Keratinocyte (primary cell): Measurements from ENCODE around the gene SERGEF. TPM values are rescaled to one million over a fixed set of nuclear protein-coding genes. Genes with fewer than 3 reads are reported as not detected.

Source experiments
- DNase-seq: peaks from one replicate; pipeline ENCODE4 v3.0.0-alpha.2; 2011; ENCODE audit warnings: low read depth, missing footprints, low spot score
- FAIRE-seq: peaks from 2 replicates; lab custom pipeline; 2011; peaks lifted over from hg19 to GRCh38; lab: Jason Lieb, UNC
- H2AFZ ChIP-seq: 2 replicates; pipeline ENCODE4 v1.6.0; 2012; ENCODE audit warnings: low read length, control low read depth, inconsistent platforms; ENCODE audit not compliant: control insufficient read depth
- H3K27ac ChIP-seq: 2 replicates; pipeline ENCODE4 v1.5.1; 2011; ENCODE audit warnings: low read length; ENCODE audit not compliant: control insufficient read depth, insufficient read depth
- H3K27me3 ChIP-seq: 3 replicates; pipeline ENCODE4 v1.6.0; 2011; ENCODE audit warnings: low read length; ENCODE audit not compliant: control insufficient read depth, insufficient read depth; ENCODE audit errors: extremely low read depth
- H3K36me3 ChIP-seq, 2 experiments: 2 replicates in 1 of 2; 3 replicates in 1 of 2; pipeline ENCODE4 v1.5.1; 2011; ENCODE audit warnings: low read length in 2 of 2, mild to moderate bottlenecking in 1 of 2; ENCODE audit not compliant: control insufficient read depth in 2 of 2, insufficient read depth in 2 of 2; ENCODE audit errors: extremely low read depth in 1 of 2
- H3K4me1 ChIP-seq: 3 replicates; pipeline ENCODE4 v1.5.1; 2011; ENCODE audit warnings: low read length; ENCODE audit not compliant: control insufficient read depth, insufficient read depth; ENCODE audit errors: extremely low read depth
- H3K4me2 ChIP-seq: 3 replicates; pipeline ENCODE4 v1.6.0; 2011; ENCODE audit warnings: low read depth, low read length; ENCODE audit not compliant: control insufficient read depth, insufficient read depth; ENCODE audit errors: extremely low read depth
- H3K4me3 ChIP-seq, 3 experiments: fragments of 200-600 bp in 1 of 3; sonication (generic) in 1 of 3; 2 replicates in 2 of 3; 3 replicates in 1 of 3; pipeline ENCODE4 v1.5.1; 2011 to 2016; ENCODE audit warnings: low read length in 3 of 3, mild to moderate bottlenecking in 3 of 3, control low read depth in 2 of 3, inconsistent platforms in 1 of 3, low read depth in 1 of 3, mixed read lengths in 1 of 3, mixed run types in 1 of 3, moderate library complexity in 1 of 3; ENCODE audit not compliant: control insufficient read depth in 2 of 3, insufficient read depth in 2 of 3; ENCODE audit errors: extremely low read depth in 1 of 3
- H3K79me2 ChIP-seq: 2 replicates; pipeline ENCODE4 v1.6.0; 2012; ENCODE audit warnings: low read length; ENCODE audit not compliant: control insufficient read depth, insufficient read depth
- H3K9ac ChIP-seq: 3 replicates; pipeline ENCODE4 v1.6.0; 2011; ENCODE audit warnings: low read length; ENCODE audit not compliant: control insufficient read depth, insufficient read depth; ENCODE audit errors: extremely low read depth
- H3K9me1 ChIP-seq: 3 replicates; pipeline ENCODE4 v1.6.0; 2011; ENCODE audit warnings: low read length; ENCODE audit not compliant: control insufficient read depth, insufficient read depth; ENCODE audit errors: extremely low read depth
- H3K9me3 ChIP-seq: 2 replicates; pipeline ENCODE4 v1.5.1; 2012; ENCODE audit warnings: low read depth, low read length; ENCODE audit not compliant: control insufficient read depth
- H4K20me1 ChIP-seq: 3 replicates; pipeline ENCODE4 v1.6.0; 2011; ENCODE audit warnings: low read length; ENCODE audit not compliant: control insufficient read depth, insufficient read depth; ENCODE audit errors: extremely low read depth
- CTCF ChIP-seq, 3 experiments: IDR thresholded peaks in 1 of 3; conservative IDR thresholded peaks in 1 of 3; optimal IDR thresholded peaks in 1 of 3; 2 replicates in 2 of 3; 3 replicates in 1 of 3; pipeline versions ENCODE3 to v1.5.1; 2011; ENCODE audit warnings: low read length in 3 of 3, mild to moderate bottlenecking in 3 of 3, moderate library complexity in 2 of 3, control low read depth in 1 of 3, inconsistent platforms in 1 of 3; ENCODE audit not compliant: insufficient read depth in 2 of 3; ENCODE audit errors: extremely low read depth in 1 of 3
- EZH2 ChIP-seq: IDR thresholded peaks from one replicate; pipeline ENCODE4 v1.6.1; 2012; ENCODE audit warnings: inconsistent platforms, mild to moderate bottlenecking, low read length, moderate library complexity
- dilution Hi-C: fragments of 300-500 bp; cut with MboI; formaldehyde crosslinking; loops from one replicate; pipeline ENCODE4 v1.7.0; 2020; ENCODE audit warnings: low sequenced_read_pairs; ENCODE audit not compliant: extremely low pct_ligation_motif_present
- polyA plus RNA-seq, 5 experiments: library from polyadenylated mRNA; depleted of rRNA in 3 of 5; stranded (reverse) in 3 of 5; stranded (forward) in 1 of 5; unstranded in 1 of 5; fragments of >200 nt; gene quantifications; 1 replicate in 1 of 5; 2 replicates in 3 of 5; 3 replicates in 1 of 5; pipeline versions ENCODE4 v1.2.1 to v1.2.3, GENCODE V29; 2011 to 2012; ENCODE audit warnings: missing spikeins in 2 of 5, low read depth in 1 of 5, low replicate concordance in 1 of 5

The SERGEF gene
- polyA plus RNA-seq, 1 donor (not counting 4 experiments of a cell fraction or from before 2014, with no cell fraction given): 15.6 TPM

GRCh38 chr11:17840101-17840548, 172.7 kb downstream of the SERGEF start:
- Histone ChIP-seq H3K36me3 (no peaks in the 10 kb centered on the region), H4K20me1 (no peaks in the 10 kb centered on the region), H2AFZ (no peak overlapping the region), H3K4me2 (no peak overlapping the region), H3K4me3 (no peak overlapping the region), H3K9ac (no peak overlapping the region), H3K27ac (no peak overlapping the region), H3K27me3 (no peaks in the 10 kb centered on the region), H3K79me2 (no peaks in the 10 kb centered on the region), H3K4me1 (peaks cover under 1% of the 10 kb centered on the region), H3K9me3 (no peaks in the 10 kb centered on the region), H3K9me1 (no peaks in the 10 kb centered on the region)
- dilution Hi-C loops: no loop called here
- TF ChIP-seq EZH2: no peak
- TF ChIP-seq CTCF (optimal IDR thresholded peaks at IDR 0.05 in 1 of 3, IDR thresholded peaks at IDR 0.05 in 1 of 3, conservative IDR thresholded peaks at IDR 0.05 in 1 of 3; ENCODE audit: extremely low read depth in 1 of 3, insufficient read depth in 2 of 3, low read length in 3 of 3): no peak
- no peak for FAIRE-seq
- no peak for DNase-seq

- no peak overlapping the region for H3K9ac ChIP-seq
- H3K27me3 ChIP-seq: no peaks in the 10 kb centered on the region
- dilution Hi-C loops: no loop called here
- no peak overlapping the region for H2AFZ ChIP-seq
- H3K4me2 ChIP-seq: no peak overlapping the region
- no peaks in the 10 kb centered on the region for H4K20me1 ChIP-seq
- H3K36me3 ChIP-seq: no peaks in the 10 kb centered on the region
- no peak overlapping the region for H3K4me3 ChIP-seq
- FAIRE-seq (no peak), DNase-seq (no peak)
- no peaks in the 10 kb centered on the region for H3K4me1 ChIP-seq
- no peaks in the 10 kb centered on the region for H3K9me3 ChIP-seq
- TF ChIP-seq CTCF (optimal IDR thresholded peaks at IDR 0.05 in 1 of 3, IDR thresholded peaks at IDR 0.05 in 1 of 3, conservative IDR thresholded peaks at IDR 0.05 in 1 of 3; ENCODE audit: extremely low read depth in 1 of 3, insufficient read depth in 2 of 3, low read length in 3 of 3) (no peak), EZH2 (no peak)
- no peaks in the 10 kb centered on the region for H3K79me2 ChIP-seq
- H3K27ac ChIP-seq: no peak overlapping the region
- no peaks in the 10 kb centered on the region for H3K9me1 ChIP-seq
Observed at GRCh38 chr11:17839450-17839849, 173.4 kb downstream of the SERGEF start.
